H1 (cell line): ENCODE results near the gene CEMIP2. TPM values are rescaled to one million over a fixed set of nuclear protein-coding genes. Genes with fewer than 3 reads are reported as not detected.

Source experiments
- polyA plus RNA-seq, 7 experiments: library from polyadenylated mRNA; depleted of rRNA in 3 of 7; stranded (reverse) in 5 of 7; unstranded in 2 of 7; fragments of >200 nt in 5 of 7; fragments of 200-250 nt in 2 of 7; gene quantifications; 1 replicate in 5 of 7; 2 replicates in 1 of 7; 4 replicates in 1 of 7; pipeline versions ENCODE4 v1.2.1 to v1.2.3, GENCODE V29; 2011 to 2013; ENCODE audit warnings: missing spikeins in 2 of 7, mixed read lengths in 2 of 7
- total RNA-seq: library from RNA; stranded (reverse); fragmentation: NEBNext Ultra II Directional; extraction: Animal tissue kit (Norgen Biotek cat#: 25700); gene quantifications from 2 replicates; pipeline ENCODE4 v1.2.1, GENCODE V29; 2021
- TF ChIP-seq, protein P1 (sequence below): fragments of 300-600 bp; sonication (generic); IDR thresholded peaks from 2 replicates; pipeline ENCODE4 v1.7.1; 2012; ENCODE audit warnings: low read length, moderate library complexity, mild to moderate bottlenecking, inconsistent platforms; ENCODE audit not compliant: insufficient replicate concordance

Gene CEMIP2
- total and polyA plus RNA-seq, 2 of the 8 experiments (the other 6 are each of a cell fraction or from before 2014, with no cell fraction given), result 25.2 to 52.1 TPM

DNA sequence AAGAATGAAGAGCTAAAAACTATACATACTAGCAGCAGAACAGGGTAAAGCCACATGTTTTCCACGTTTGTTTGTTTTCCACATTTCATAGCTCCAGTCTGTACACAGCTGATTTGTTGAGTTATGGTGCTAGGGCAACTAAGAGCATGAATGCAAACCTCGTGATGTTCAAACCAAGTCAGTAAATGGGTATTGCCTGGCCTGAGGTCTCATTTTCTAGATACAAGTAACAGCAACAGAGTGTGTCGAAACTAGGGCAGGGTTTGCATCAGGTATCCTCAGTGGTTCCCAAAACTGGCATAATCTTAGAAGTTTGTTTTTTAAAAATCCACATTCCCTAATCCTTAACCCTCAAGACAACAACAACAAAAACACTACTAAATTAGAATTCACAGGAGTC, 89.3 kb downstream of the CEMIP2 start (continued):
- TF ChIP-seq, protein P1, sequence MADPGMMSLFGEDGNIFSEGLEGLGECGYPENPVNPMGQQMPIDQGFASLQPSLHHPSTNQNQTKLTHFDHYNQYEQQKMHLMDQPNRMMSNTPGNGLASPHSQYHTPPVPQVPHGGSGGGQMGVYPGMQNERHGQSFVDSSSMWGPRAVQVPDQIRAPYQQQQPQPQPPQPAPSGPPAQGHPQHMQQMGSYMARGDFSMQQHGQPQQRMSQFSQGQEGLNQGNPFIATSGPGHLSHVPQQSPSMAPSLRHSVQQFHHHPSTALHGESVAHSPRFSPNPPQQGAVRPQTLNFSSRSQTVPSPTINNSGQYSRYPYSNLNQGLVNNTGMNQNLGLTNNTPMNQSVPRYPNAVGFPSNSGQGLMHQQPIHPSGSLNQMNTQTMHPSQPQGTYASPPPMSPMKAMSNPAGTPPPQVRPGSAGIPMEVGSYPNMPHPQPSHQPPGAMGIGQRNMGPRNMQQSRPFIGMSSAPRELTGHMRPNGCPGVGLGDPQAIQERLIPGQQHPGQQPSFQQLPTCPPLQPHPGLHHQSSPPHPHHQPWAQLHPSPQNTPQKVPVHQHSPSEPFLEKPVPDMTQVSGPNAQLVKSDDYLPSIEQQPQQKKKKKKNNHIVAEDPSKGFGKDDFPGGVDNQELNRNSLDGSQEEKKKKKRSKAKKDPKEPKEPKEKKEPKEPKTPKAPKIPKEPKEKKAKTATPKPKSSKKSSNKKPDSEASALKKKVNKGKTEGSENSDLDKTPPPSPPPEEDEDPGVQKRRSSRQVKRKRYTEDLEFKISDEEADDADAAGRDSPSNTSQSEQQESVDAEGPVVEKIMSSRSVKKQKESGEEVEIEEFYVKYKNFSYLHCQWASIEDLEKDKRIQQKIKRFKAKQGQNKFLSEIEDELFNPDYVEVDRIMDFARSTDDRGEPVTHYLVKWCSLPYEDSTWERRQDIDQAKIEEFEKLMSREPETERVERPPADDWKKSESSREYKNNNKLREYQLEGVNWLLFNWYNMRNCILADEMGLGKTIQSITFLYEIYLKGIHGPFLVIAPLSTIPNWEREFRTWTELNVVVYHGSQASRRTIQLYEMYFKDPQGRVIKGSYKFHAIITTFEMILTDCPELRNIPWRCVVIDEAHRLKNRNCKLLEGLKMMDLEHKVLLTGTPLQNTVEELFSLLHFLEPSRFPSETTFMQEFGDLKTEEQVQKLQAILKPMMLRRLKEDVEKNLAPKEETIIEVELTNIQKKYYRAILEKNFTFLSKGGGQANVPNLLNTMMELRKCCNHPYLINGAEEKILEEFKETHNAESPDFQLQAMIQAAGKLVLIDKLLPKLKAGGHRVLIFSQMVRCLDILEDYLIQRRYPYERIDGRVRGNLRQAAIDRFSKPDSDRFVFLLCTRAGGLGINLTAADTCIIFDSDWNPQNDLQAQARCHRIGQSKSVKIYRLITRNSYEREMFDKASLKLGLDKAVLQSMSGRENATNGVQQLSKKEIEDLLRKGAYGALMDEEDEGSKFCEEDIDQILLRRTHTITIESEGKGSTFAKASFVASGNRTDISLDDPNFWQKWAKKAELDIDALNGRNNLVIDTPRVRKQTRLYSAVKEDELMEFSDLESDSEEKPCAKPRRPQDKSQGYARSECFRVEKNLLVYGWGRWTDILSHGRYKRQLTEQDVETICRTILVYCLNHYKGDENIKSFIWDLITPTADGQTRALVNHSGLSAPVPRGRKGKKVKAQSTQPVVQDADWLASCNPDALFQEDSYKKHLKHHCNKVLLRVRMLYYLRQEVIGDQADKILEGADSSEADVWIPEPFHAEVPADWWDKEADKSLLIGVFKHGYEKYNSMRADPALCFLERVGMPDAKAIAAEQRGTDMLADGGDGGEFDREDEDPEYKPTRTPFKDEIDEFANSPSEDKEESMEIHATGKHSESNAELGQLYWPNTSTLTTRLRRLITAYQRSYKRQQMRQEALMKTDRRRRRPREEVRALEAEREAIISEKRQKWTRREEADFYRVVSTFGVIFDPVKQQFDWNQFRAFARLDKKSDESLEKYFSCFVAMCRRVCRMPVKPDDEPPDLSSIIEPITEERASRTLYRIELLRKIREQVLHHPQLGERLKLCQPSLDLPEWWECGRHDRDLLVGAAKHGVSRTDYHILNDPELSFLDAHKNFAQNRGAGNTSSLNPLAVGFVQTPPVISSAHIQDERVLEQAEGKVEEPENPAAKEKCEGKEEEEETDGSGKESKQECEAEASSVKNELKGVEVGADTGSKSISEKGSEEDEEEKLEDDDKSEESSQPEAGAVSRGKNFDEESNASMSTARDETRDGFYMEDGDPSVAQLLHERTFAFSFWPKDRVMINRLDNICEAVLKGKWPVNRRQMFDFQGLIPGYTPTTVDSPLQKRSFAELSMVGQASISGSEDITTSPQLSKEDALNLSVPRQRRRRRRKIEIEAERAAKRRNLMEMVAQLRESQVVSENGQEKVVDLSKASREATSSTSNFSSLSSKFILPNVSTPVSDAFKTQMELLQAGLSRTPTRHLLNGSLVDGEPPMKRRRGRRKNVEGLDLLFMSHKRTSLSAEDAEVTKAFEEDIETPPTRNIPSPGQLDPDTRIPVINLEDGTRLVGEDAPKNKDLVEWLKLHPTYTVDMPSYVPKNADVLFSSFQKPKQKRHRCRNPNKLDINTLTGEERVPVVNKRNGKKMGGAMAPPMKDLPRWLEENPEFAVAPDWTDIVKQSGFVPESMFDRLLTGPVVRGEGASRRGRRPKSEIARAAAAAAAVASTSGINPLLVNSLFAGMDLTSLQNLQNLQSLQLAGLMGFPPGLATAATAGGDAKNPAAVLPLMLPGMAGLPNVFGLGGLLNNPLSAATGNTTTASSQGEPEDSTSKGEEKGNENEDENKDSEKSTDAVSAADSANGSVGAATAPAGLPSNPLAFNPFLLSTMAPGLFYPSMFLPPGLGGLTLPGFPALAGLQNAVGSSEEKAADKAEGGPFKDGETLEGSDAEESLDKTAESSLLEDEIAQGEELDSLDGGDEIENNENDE, result no peak
